HFFc6 (cell line): ENCODE results near the gene ELSPBP1. TPM values are rescaled to one million over a fixed set of nuclear protein-coding genes. Genes with fewer than 3 reads are reported as not detected.

ENCODE experiments used
- DNase-seq: peaks from one replicate; pipeline ENCODE4 v3.0.0-alpha.2; 2018
- H3K27ac Mint-ChIP-seq: 2 replicates; pipeline ENCODE4 v1.8.0; 2020; ENCODE audit warnings: mild to moderate bottlenecking, mixed read lengths
- H3K27me3 Mint-ChIP-seq: 2 replicates; pipeline ENCODE4 v1.8.0; 2021; ENCODE audit warnings: mild to moderate bottlenecking, moderate library complexity, mixed read lengths; ENCODE audit not compliant: insufficient read depth
- H3K36me3 Mint-ChIP-seq: 2 replicates; pipeline ENCODE4 v1.8.0; 2021; ENCODE audit warnings: low read depth, mixed read lengths
- H3K4me1 Mint-ChIP-seq: 2 replicates; pipeline ENCODE4 v1.8.0; 2020; ENCODE audit warnings: low read depth, mixed read lengths
- H3K4me3 Mint-ChIP-seq: 2 replicates; pipeline ENCODE4 v1.8.0; 2020; ENCODE audit warnings: mild to moderate bottlenecking, moderate library complexity, mixed read lengths
- H3K9me3 Mint-ChIP-seq: 2 replicates; pipeline ENCODE4 v1.8.0; 2020; ENCODE audit warnings: mild to moderate bottlenecking, mixed read lengths
- CTCF ChIP-seq: fragments of 200-600 bp; sonication (generic); IDR thresholded peaks from 2 replicates; pipeline ENCODE4 v1.5.0; 2021; ENCODE audit warnings: antibody characterized with exemption, mild to moderate bottlenecking
- total RNA-seq, 6 experiments: library from RNA; stranded (reverse); fragmentation: NEBNext Ultra II Directional; extraction: Animal tissue kit (Norgen Biotek cat#: 25700); gene quantifications; 2 replicates in 1 of 6; 3 replicates in 5 of 6; pipeline ENCODE4 v1.2.3, GENCODE V29; 2021

Gene ELSPBP1
- total RNA-seq, 6 experiments from 2014 or later, result not detected

DNA sequence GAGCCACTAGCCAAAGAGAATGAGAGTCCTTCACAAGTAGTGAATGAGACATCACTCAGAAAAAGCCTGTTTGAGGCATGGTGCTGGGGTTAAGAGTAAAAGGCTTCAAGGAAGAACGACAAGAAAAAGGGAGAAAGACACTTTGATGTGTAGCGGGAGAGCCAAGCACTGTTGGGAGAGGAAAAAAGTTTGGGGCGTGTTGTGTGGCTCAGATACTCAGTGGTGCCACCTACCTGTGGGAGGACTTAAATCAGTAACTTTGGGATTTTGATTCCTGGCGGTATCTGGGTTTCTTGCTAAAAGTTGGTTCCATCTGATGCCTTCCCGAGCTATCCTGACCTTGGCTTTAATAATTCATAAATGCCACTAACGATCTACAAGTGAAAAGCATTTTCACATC is 12.3 kb downstream of the ELSPBP1 start:
- H3K36me3 Mint-ChIP-seq, result peaks cover 4% of the 10 kb centered on the region; the same call in 1 of the 2 replicates
- no peak overlapping the region for H3K4me3 Mint-ChIP-seq
- H3K27ac Mint-ChIP-seq, result no peak overlapping the region
- H3K9me3 Mint-ChIP-seq, result peaks cover 6% of the 10 kb centered on the region
- no peaks in the 10 kb centered on the region for H3K4me1 Mint-ChIP-seq
- no peak for DNase-seq
- peak; percentile 55 for TF ChIP-seq CTCF
- H3K27me3 Mint-ChIP-seq, result peaks cover 13% of the 10 kb centered on the region

DNA sequence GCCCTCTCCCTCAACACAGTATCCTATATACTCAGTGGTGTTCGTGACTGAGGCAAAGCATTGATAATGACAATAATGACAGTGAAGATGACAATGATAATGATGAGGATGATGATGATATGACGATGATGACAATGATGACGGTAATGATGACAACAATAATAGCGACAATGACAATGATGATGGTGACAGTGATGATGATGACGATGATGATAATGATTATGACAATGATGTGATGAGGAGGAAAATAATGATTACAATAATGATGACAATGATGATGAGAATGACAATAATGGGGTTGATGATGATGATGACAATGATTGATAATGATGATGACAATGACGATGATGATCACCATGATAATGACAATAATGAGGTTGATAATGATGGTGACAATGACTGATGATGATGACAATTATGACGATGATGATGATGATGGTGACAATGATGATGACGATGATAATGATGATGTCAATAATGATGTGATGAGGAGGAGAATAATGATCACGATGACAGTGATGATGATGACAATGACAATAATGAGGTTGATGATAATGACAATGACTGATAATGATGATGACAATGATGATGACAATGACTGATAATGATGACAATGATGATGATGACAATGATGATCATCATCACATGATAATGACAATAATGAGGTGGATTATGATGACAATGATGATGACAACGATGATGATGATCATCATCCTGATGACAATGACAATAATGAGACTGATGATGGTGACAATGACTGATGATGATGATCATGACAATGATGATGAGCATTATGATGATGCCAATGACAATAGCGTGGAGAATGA is 16.7 kb downstream of the ELSPBP1 start:
- H3K4me1 Mint-ChIP-seq, result no peaks in the 10 kb centered on the region
- H3K9me3 Mint-ChIP-seq, result peaks cover 6% of the 10 kb centered on the region
- H3K4me3 Mint-ChIP-seq, result no peak overlapping the region
- no peak for DNase-seq
- peaks cover 10% of the 10 kb centered on the region for H3K27me3 Mint-ChIP-seq
- H3K27ac Mint-ChIP-seq, result no peak overlapping the region
- H3K36me3 Mint-ChIP-seq, result peaks cover 4% of the 10 kb centered on the region; the same call in 1 of the 2 replicates
- TF ChIP-seq CTCF, result no peak

DNA sequence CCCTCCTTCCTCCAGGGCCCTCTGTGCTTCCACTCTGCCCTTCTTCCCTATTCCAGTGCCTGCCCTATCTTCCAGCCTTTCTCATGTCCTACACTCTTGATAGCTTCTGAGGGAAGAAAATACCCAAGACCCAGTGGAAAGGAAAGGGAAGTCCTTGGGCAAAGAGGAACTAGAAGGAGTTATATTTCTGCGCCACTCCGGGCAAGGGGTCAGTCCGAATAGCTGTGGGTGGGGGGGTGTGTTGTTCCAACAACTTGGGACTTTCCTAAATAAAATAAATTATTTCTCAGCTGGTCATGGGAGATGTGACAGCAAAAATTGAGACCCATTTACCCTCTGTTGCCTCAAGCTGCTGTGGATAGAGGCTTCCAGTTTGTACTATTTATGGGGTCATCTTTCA is 26.3 kb downstream of the ELSPBP1 start:
- H3K4me1 Mint-ChIP-seq, result no peaks in the 10 kb centered on the region
- H3K4me3 Mint-ChIP-seq, result no peak overlapping the region
- H3K27me3 Mint-ChIP-seq, result peaks cover 39% of the 10 kb centered on the region
- H3K9me3 Mint-ChIP-seq, result no peaks in the 10 kb centered on the region
- H3K27ac Mint-ChIP-seq, result no peak overlapping the region
- no peaks in the 10 kb centered on the region for H3K36me3 Mint-ChIP-seq
- TF ChIP-seq CTCF, result no peak
- no peak for DNase-seq

DNA sequence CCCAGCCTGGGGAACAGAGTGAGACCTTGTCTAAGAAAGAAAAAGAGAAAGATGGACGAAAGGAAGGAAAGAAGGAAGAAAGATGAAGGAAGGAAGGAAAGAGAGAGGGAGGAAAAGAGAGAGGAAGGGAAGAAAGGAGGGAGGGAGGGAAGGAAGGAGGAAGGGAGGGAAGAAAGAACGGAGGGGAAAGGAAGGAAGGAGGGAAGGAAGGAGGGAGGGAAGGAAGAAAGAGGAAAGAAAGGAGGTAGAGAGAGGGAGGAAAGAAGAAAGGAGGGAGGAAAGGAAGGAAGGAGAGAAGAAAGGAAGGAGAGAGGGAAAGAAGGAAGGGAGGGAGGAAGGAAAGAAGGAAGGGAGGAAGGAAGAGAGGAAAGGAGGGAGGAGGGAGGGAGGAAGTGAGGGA is 28.6 kb downstream of the ELSPBP1 start:
- Mint-ChIP-seq H3K9me3 (no peaks in the 10 kb centered on the region), H3K4me1 (no peaks in the 10 kb centered on the region), H3K27ac (no peak overlapping the region), H3K36me3 (no peaks in the 10 kb centered on the region), H3K4me3 (no peak overlapping the region), H3K27me3 (peaks cover 31% of the 10 kb centered on the region)
- no peak for TF ChIP-seq CTCF
- DNase-seq, result no peak

- TF ChIP-seq CTCF, result no peak
- Mint-ChIP-seq H3K9me3 (no peaks in the 10 kb centered on the region), H3K27ac (no peak overlapping the region), H3K4me3 (no peak overlapping the region), H3K4me1 (no peaks in the 10 kb centered on the region), H3K36me3 (no peaks in the 10 kb centered on the region), H3K27me3 (peaks cover 31% of the 10 kb centered on the region)
- no peak for DNase-seq
Measured at GRCh38 chr19:48023518-48023917, 29.1 kb downstream of the ELSPBP1 start.
